GM03348 (cell line): ENCODE results near the gene HLA-DPA1.

ENCODE experiments used
- DNase-seq: peaks from one replicate; pipeline ENCODE4 v3.0.0; 2012; ENCODE audit warnings: low spot score

HLA-DPA1 gene

GRCh38 chr6:33017018-33017417 lies 56.4 kb downstream of the HLA-DPA1 start:
- no peak for DNase-seq

- no peak for DNase-seq
These were observed 57.7 kb downstream of the HLA-DPA1 start for GRCh38 chr6:33015798-33016197.

- DNase-seq: peak; percentile 83
These were observed 58.4 kb downstream of the HLA-DPA1 start for GRCh38 chr6:33014841-33015634.
